ENCODE results near the gene PPFIA1. TPM values are rescaled to one million over a fixed set of nuclear protein-coding genes. Genes with fewer than 3 reads are reported as not detected.
"Not testable (repeated sequence)": the region's sequence is repeated elsewhere in the genome, so short reads cannot be mapped to it uniquely, and the experiment has no call there.

Gene PPFIA1
- total RNA-seq, 1 donor from 2014 or later, result 45.3 TPM

DNA sequence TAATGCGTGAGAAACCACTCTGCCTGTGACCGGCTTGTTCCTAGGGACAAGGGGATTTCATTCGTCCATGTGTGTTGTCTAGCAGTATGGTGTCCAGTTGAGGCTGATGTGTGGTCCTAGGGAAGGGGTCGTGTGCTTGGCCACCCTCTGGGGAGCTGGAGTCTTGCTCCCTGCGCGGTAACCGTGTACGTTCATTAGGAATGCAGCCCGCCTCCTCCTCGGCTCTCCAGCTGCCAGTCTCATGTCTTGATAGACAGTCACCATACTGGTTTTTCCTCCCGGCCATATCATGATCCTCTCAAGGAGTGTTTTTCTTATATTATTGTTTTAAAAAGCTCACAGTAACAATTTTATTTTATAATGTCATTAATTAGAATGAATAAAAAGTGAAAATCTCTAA, 133.8 kb downstream of the PPFIA1 start:
- Histone ChIP-seq H3K9me3 (replicated peaks) (no peaks in the 10 kb centered on the region), H3K36me3 (peaks cover 42% of the 10 kb centered on the region), H3K27me3 (ENCODE audit: low read depth) (no peaks in the 10 kb centered on the region), H3K27ac (replicated peaks) (peak overlapping the region; percentile 70), H3K4me1 (peaks cover 94% of the 10 kb centered on the region), H3K4me3 (no peak overlapping the region)
- intact Hi-C loops (cut with micrococcal nuclease), result no loop called here
- DNase-seq, result no peak
- TF ChIP-seq, protein P1, sequence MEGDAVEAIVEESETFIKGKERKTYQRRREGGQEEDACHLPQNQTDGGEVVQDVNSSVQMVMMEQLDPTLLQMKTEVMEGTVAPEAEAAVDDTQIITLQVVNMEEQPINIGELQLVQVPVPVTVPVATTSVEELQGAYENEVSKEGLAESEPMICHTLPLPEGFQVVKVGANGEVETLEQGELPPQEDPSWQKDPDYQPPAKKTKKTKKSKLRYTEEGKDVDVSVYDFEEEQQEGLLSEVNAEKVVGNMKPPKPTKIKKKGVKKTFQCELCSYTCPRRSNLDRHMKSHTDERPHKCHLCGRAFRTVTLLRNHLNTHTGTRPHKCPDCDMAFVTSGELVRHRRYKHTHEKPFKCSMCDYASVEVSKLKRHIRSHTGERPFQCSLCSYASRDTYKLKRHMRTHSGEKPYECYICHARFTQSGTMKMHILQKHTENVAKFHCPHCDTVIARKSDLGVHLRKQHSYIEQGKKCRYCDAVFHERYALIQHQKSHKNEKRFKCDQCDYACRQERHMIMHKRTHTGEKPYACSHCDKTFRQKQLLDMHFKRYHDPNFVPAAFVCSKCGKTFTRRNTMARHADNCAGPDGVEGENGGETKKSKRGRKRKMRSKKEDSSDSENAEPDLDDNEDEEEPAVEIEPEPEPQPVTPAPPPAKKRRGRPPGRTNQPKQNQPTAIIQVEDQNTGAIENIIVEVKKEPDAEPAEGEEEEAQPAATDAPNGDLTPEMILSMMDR (IDR thresholded peaks at IDR 0.05; ENCODE audit: borderline replicate concordance), result no peak

DNA sequence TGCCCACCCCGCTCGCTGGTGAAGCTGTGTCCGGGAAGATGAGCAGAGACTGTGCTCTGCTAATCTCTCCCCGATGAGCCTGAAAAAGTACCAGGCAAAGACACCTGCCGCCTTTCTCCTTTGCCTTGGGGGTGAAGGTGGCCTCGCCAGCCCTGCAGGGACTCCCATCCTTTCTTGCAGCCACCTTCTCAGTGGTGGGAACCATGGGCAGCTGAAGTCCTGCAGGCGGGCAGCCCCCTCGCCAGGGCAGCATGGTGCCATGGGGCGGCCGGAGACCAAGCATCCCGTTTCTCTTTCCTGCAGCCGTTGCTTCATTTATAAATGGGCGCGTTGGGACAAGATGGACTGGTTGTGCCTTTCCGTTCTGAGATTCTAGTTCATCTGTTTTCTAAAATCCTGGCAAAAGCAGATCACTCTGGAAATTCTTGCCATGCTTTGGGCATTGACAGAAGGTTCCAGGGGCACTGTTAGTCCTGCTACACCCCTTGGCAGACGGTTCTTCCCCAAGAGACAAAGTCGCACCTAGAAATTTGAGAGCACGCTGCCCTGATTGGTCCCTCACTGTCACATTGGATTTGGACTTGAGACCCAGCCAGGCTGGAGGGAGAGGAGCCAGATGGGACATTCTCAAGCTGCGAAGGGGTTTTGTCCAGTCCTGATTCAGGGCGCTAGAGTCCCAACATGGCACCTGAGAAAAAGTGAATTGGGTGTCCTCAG, 135.3 kb downstream of the PPFIA1 start:
- Histone ChIP-seq H3K27ac (replicated peaks) (peak overlapping the region; percentile 50), H3K36me3 (peaks cover 58% of the 10 kb centered on the region), H3K9me3 (replicated peaks) (no peaks in the 10 kb centered on the region), H3K4me1 (peaks cover 91% of the 10 kb centered on the region), H3K27me3 (ENCODE audit: low read depth) (no peaks in the 10 kb centered on the region), H3K4me3 (no peak overlapping the region)
- DNase-seq, result no peak
- intact Hi-C loops (cut with micrococcal nuclease), result no loop called here
- TF ChIP-seq, protein P1 (IDR thresholded peaks at IDR 0.05; ENCODE audit: borderline replicate concordance), result no peak

DNA sequence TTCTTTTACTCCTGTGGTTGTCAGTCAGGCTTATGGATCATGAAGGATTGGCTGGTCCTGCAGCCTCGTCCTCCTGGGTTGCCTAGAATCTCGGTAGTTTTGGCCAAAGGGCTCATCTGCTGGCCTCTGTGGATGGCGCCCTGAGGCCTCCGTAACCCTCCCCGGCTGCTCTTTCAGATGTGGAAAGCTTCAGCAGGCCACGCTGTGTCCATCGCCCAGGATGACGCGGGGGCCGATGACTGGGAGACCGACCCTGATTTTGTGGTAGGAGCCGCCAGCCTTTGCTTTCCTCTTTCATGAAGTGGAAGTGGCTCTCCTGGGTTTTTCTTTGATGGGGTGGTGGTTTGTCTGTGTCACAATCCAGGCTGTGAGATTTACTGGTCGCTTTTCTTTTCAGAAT, 136.6 kb downstream of the PPFIA1 start:
- Histone ChIP-seq H3K27ac (replicated peaks) (peak overlapping the region; percentile 86), H3K4me1 (peaks cover 91% of the 10 kb centered on the region), H3K27me3 (ENCODE audit: low read depth) (no peaks in the 10 kb centered on the region), H3K9me3 (replicated peaks) (no peaks in the 10 kb centered on the region), H3K36me3 (peaks cover 71% of the 10 kb centered on the region), H3K4me3 (no peak overlapping the region)
- DNase-seq, result no peak
- intact Hi-C loops (cut with micrococcal nuclease), result no loop called here
- TF ChIP-seq, protein P1 (IDR thresholded peaks at IDR 0.05; ENCODE audit: borderline replicate concordance), result no peak

DNA sequence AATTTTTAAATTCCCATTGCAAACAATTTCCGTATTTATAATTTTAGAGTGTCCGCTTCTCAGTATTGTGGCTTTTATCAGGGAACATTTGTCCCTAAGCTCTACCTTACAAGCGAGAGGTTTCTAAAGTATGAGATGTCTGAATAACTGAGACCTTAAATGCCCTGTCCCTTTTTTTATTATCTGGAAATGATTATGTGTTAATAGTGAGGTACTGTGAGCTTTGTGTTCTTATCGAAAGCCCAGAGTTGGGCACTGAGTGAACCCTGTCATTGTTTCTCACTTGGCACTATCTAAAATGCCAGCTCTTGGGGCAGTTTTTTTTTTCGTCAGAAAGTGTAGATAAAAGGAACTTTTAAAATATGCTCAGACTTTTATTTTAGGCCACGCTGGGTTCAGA, 137.3 kb downstream of the PPFIA1 start:
- Histone ChIP-seq H3K27ac (replicated peaks) (peak overlapping the region; percentile 86), H3K27me3 (ENCODE audit: low read depth) (no peaks in the 10 kb centered on the region), H3K4me1 (peaks cover 85% of the 10 kb centered on the region), H3K9me3 (replicated peaks) (no peaks in the 10 kb centered on the region), H3K4me3 (no peak overlapping the region), H3K36me3 (peaks cover 78% of the 10 kb centered on the region)
- intact Hi-C loops (cut with micrococcal nuclease), result no loop called here
- TF ChIP-seq, protein P1 (IDR thresholded peaks at IDR 0.05; ENCODE audit: borderline replicate concordance), result no peak
- no peak for DNase-seq

DNA sequence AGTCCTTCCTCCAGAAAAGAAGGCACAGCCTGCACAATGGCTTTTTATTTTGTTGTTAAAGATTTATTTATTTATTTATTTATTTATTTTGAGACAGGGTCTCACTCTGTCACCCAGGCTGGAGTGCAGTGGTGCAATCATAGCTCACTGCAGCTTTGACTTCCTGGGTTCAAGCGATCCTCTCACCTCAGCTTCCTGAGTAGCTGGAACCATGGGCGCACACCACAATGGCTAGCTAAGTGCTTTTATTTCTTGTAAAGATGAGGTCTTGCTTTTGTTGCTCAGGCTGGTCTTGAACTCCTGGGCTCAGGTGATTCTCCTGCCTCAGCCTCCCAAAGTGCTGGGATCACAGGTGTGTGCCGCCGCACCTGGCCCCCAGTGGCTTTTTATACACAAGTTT, 137.8 kb downstream of the PPFIA1 start:
- Histone ChIP-seq H3K27ac (replicated peaks) (peak overlapping the region; percentile 86), H3K36me3 (peaks cover 83% of the 10 kb centered on the region), H3K4me1 (peaks cover 80% of the 10 kb centered on the region)
- H3K9me3 ChIP-seq (replicated peaks); DNase-seq; H3K4me3 ChIP-seq; H3K27me3 ChIP-seq (ENCODE audit: low read depth); intact Hi-C loops (cut with micrococcal nuclease): not testable (repeated sequence)

DNA sequence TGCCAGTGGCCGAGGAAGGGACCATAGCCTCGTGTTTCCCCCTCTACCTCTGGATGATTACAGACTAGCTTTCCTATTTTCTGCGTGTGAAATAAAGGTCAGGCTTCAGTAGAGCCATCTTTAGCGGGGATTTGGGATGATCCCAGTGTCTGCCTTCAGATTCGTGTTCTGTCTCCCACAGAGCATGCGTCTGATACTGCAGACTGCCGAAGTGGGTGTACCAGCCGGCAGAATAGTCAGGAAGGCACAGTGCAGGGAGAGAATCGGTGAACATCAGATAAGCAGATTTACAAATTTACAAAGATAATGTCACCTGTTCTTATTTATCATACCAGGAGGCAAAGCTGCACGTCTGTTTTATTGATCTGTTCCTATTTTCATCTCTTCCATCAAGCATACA, 138.9 kb downstream of the PPFIA1 start:
- Histone ChIP-seq H3K4me1 (peaks cover 68% of the 10 kb centered on the region), H3K4me3 (no peak overlapping the region), H3K36me3 (peaks cover 94% of the 10 kb centered on the region), H3K27me3 (ENCODE audit: low read depth) (no peaks in the 10 kb centered on the region), H3K27ac (replicated peaks) (peak overlapping the region; percentile 86), H3K9me3 (replicated peaks) (no peaks in the 10 kb centered on the region)
- intact Hi-C loops (cut with micrococcal nuclease), result no loop called here
- no peak for DNase-seq
- TF ChIP-seq, protein P1 (IDR thresholded peaks at IDR 0.05; ENCODE audit: borderline replicate concordance), result no peak
